T47D (cell line): Measurements from ENCODE around the gene TNNI3K.

Experiments
- DNase-seq, 2 experiments: peaks; one replicate each; pipeline versions ENCODE4 v3.0.0 to v3.0.0-alpha.2; 2011 to 2012; ENCODE audit warnings: low read depth in 1 of 2, low spot score in 1 of 2
- JUND ChIP-seq: IDR thresholded peaks from 2 replicates; pipeline ENCODE4 v1.6.1; 2012; ENCODE audit warnings: low read depth
- in situ Hi-C: cut with HindIII; loops from 2 replicates; pipeline ENCODE4 v1.10.0; 2016; ENCODE audit warnings: low sequenced_read_pairs, low pct_unique_long_range_greater_than_20kb

Gene TNNI3K

GRCh38 chr1:74470936-74471335 lies 235.7 kb downstream of the TNNI3K start:
- in situ Hi-C loops = no loop called here
- TF ChIP-seq JUND = no peak
- no peak for DNase-seq

GRCh38 chr1:74471470-74471869 lies 236.3 kb downstream of the TNNI3K start:
- no peak for TF ChIP-seq JUND
- DNase-seq = no peak
- in situ Hi-C loops = no loop called here

GRCh38 chr1:74474585-74474984 lies 239.4 kb downstream of the TNNI3K start:
- DNase-seq = no peak
- in situ Hi-C loops = no loop called here
- no peak for TF ChIP-seq JUND

- no peak for TF ChIP-seq JUND
- DNase-seq = no peak
- in situ Hi-C loops = no loop called here
Observed at GRCh38 chr1:74478979-74479378, 243.8 kb downstream of the TNNI3K start.

GRCh38 chr1:74480068-74480467 lies 244.9 kb downstream of the TNNI3K start:
- no peak for DNase-seq
- no peak for TF ChIP-seq JUND
- in situ Hi-C loops = no loop called here

GRCh38 chr1:74481607-74482006 lies 246.4 kb downstream of the TNNI3K start:
- DNase-seq = no peak
- in situ Hi-C loops = no loop called here
- TF ChIP-seq JUND = no peak

GRCh38 chr1:74485622-74486021 lies 250.4 kb downstream of the TNNI3K start:
- DNase-seq = peak in 1 of 2 experiments; percentile 26
- TF ChIP-seq JUND = no peak
- in situ Hi-C loops = no loop called here

- no peak for TF ChIP-seq JUND
- in situ Hi-C loops = no loop called here
- DNase-seq = no peak
Observed at GRCh38 chr1:74486036-74486435, 250.8 kb downstream of the TNNI3K start.

- TF ChIP-seq JUND = no peak
- in situ Hi-C loops = no loop called here
- no peak for DNase-seq
Observed at GRCh38 chr1:74496669-74497068, 261.5 kb downstream of the TNNI3K start.

GRCh38 chr1:74498901-74499300 lies 263.7 kb downstream of the TNNI3K start:
- DNase-seq = no peak
- no peak for TF ChIP-seq JUND
- in situ Hi-C loops = no loop called here

GRCh38 chr1:74502432-74502831 lies 267.2 kb downstream of the TNNI3K start:
- no peak for TF ChIP-seq JUND

GRCh38 chr1:74502858-74503257 lies 267.7 kb downstream of the TNNI3K start:
- no peak for TF ChIP-seq JUND
- in situ Hi-C loops = no loop called here
- DNase-seq = no peak

More at GRCh38 chr1:74502432-74502831, 267.2 kb downstream of the TNNI3K start:
- in situ Hi-C loops = no loop called here
- DNase-seq = peak; percentile 22 to 77

GRCh38 chr1:74504125-74504932 lies 269.1 kb downstream of the TNNI3K start:
- in situ Hi-C loops = no loop called here
- TF ChIP-seq JUND = no peak

More at GRCh38 chr1:74504125-74504932, 269.1 kb downstream of the TNNI3K start:
- DNase-seq = peak; percentile 13 to 75
